HUDEP-2 (cell line): ENCODE measurements around the gene MAN1A1.
"Not testable (repeated sequence)": the region's sequence is repeated elsewhere in the genome, so short reads cannot be mapped to it uniquely, and the experiment has no call there.

Experiments used
- DNase-seq, 76 experiments: peaks; one replicate each; lab custom pipeline; 2025; ENCODE audit not compliant: unreplicated experiment in 76 of 76; lab: John Stamatoyannopoulos, UW

MAN1A1 gene

GRCh38 chr6:119349361-119350201, at the start of gene MAN1A1:
TSS of gene MAN1A1 (minus strand) at chr6:119349761. CDS start at chr6:119349065, 696 bp downstream.
- peak in 74 of 76 experiments; percentile 20 to 94 (median 80) for DNase-seq

- no peak for DNase-seq
Measured at GRCh38 chr6:119395192-119395591, 45.6 kb upstream of the MAN1A1 start.

DNA sequence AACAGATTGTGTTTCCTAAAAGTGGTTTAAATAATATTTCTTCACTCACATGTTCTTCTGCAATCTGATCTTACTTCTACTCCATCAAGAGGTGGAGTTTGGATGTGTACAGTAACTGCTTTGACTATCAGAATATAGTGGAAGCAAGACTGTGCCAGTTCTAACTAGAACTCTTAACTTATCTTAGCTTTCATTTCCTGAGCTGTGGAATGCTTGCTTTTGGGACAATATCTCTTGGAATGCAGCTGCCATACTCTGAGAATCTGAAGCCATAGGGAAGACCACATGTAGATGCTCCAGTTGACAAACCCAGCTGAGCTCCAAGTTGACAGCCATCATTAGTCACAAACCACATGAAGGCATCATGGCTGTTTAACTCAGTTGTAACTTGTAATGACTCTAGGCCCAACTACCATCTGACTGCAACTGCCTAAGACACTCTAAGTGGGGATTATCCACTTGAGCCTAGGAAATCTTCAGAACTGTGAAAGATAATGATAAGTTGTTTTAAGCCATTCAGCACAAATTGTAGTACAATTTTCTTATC, 40.8 kb upstream of the MAN1A1 start:
- DNase-seq: no peak

DNA sequence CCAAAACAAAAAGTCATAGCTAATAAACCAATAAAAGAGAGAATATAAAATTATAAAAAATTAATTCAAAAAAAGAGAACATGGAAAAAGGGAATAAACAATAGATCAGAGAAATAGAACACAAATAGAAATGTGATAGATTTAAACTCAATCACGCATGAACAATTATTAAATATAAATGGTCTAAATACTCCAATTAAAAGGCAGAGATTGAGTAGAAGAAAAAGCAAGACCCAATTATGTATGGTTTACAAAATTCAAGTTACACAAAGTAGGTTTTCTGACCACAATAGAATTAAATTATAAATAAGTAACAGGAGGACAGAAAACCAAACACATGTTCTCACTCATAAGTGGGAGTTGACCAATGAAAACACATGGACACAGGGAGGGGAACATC, 36.4 kb upstream of the MAN1A1 start:
- DNase-seq: no peak

- no peak for DNase-seq
Measured at GRCh38 chr6:119384444-119384843, 34.9 kb upstream of the MAN1A1 start.

DNA sequence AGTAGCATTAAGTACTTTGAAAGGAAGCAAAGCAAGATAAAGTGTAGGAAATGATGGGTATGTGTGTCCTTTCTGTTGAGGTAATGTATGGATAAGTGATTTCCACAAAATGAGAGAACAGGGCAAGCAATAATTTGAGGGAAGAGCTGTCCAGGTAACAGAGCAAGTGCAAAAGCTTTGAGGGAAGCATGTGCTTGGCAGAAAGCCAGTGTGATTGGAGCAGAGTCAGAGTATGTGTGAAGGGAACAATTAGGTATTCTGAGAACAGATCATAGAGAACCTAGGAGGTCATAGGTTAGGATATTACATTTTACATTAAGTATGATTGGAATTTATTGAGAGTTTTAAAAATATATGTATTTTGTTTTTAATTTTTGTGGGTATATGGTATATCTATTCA, 30.2 kb upstream of the MAN1A1 start:
- DNase-seq: peak in 2 of 76 experiments; percentile 4 to 7

GRCh38 chr6:119377043-119377442, 27.5 kb upstream of the MAN1A1 start:
- DNase-seq: not testable (repeated sequence)

DNA sequence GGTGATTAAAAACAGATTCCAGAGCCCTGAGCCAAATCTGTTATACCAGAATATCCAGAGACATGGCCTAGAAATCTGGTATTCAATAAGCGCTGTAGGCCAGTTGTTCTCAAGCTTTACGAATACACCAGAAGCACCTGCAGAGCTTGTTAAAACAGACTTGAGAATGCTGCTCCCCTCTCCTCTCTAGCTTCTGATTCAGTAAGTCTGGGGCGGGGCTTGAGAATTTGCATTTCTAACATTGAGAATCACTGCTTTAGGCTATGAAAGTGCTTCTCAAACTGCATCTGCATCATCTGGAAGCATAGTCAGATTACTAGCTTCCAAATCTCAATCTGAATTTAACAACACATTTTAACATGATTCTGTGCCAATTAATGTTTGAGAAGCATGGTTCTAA, 20.5 kb upstream of the MAN1A1 start:
- DNase-seq: no peak

GRCh38 chr6:119368921-119369320, 19.4 kb upstream of the MAN1A1 start:
- no peak for DNase-seq

- DNase-seq: no peak
Measured at GRCh38 chr6:119361209-119361608, 11.6 kb upstream of the MAN1A1 start.

DNA sequence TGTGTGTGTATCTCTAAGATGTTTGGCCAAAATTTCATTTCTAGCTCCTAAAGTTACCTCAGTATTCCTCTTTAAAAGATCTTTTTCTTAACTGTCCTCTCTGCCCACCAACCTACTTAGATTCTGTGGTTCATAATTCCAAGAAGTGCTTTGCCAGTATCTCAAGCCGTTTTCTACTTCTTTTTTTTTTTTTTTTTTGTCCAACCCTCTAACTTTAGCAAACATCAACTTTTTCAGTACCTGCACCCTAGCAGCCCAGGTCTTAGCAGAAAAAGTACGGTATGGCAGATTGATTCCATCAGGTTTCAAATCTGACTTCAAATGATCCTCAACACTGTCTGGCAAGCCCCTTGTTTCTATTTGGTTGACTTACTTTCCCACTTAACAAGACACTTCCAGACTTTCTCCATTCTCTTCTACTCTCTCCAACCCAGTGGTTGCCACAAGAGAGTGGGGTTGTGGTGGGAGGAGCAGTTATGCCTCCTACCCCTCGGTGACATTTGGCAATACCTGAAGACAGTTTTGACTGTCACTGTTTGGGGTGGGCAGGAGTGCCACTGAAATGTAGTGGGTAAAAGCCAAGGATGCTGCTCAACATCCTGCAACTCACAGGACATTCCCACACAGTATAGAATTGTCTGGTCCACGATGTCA, 10.8 kb upstream of the MAN1A1 start:
- DNase-seq: no peak

GRCh38 chr6:119355890-119356289, 6.3 kb upstream of the MAN1A1 start:
- DNase-seq: no peak

DNA sequence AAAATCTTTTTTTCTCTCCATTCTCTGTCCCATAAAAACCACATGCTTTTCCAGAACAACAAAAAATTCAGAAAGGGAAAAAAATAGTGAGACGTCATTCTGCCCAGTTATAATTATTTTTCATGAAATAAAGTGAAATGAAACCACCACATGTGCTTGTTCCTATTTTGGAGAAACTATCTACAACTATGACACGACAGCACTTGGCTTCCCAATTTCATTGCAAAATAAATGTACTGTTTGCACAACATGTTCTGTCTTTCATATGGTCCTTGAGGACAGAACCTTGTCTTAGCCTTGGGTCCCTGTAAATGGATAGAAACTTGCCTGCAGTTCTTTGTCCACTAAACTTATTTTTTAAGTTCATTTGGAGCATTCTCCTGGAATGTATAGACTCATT, 5.6 kb upstream of the MAN1A1 start:
- no peak for DNase-seq

DNA sequence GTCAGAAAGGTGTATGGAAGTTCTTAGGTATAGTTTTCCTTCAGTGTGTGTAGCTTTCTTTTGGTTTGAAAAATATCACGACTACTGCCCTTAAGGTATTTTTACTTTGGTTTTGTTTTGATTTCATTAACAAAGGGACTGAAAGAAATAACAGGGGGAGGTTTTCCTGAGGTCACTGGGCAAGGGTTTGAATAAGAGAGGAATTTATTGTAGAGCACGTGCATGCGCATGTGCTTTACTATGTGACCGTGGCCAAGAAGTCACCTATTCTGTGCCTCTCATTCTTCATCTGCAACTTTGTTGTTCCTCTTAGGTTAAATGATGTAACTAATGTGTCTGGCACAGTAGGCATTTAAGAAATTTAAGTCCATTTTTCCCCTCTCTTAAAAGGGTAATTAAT, 4.1 kb upstream of the MAN1A1 start:
- no peak for DNase-seq

GRCh38 chr6:119352001-119352400, 2.4 kb upstream of the MAN1A1 start:
- DNase-seq: no peak

DNA sequence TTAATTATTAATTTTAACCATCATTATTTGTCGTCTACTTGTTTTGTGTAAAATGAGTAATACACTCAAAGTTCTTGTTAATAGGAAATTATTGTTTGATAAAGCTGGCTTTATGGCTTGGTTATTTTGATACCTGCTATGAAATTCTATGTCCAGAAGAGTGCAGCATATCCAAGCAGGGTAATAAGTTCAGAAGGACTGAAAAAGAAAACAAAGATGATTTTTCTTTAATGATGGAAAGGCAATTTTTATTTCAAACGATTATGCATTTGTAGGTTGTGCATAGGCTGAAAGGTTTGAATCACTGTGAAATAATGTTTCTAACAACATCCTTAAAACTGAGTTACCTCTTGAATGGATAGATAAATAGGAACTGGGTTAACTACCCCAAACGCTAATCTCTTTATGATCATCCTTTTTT, 1.4 kb upstream of the MAN1A1 start:
- peak in 11 of 76 experiments; percentile 16 to 57 (median 30) for DNase-seq

DNA sequence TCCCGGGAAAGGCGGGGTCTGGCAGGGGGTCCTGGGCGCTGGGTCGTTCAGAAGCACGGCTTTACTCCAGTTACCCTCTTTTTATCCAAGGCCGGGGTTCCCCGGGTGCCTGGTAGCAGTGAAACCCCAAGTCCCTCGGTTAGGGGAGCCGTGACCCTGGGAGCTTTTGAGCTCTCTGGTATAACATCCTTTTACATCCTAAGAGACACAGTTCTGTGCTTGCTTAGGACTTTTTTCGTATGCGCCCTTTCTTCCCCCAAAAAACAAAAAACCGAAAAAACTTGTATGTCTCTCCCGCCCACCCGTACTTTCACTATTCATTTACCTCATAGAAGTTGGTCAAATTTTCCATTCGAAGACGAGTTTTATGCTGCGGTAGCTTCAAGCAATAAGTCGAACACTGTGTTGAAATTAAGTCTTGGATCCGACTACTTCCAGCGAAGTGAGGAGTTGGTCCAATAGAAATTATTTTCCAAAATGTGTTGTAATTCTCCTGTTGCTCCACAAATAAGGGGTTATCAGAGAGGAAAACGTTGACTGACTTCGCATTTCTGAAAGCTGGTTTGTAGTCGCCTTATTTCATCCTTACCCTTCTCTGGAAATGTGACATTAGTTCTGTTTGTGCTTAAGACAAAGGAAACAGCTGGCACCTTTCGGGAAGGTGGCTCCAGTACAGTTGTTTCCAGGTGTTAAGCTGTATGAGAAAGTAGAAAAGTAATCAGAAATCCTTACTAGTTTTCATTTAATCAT, 816 bp upstream of the MAN1A1 start:
- DNase-seq: peak in 15 of 76 experiments; percentile 22 to 60 (median 39)

DNA sequence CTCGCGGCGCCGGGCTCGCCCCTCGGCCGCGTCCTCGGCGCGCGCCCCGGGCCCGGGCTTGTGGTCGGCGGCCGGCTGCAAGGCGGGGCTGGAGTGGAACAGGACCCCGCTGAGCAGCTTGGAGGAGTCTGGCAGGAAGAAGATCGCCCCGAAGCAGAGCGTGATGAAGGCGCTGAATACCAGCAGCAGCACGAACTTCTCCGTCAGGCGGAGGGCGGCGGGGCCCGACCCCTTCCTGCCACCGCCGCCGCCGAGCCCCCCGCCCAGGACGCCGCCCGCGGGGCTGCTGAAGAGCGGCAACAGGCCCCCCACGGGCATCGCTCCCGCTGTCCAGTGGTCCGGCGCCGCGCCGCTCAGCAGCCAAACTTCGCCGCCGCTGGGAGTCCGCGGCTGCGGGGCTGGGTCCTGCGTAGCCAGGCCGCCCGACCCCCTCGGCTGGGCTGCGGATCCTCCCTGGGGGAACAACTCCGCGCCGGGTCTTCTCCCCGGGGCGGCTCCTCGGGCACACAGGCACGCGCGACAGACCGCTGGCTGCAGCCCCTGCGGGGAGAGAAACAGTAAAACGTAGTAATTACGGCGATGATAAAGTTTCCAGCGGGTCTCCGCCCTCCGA, 707 bp downstream of the MAN1A1 start:
- DNase-seq: peak in 9 of 76 experiments; percentile 22 to 58 (median 43)

GRCh38 chr6:119348096-119348747, 1.3 kb downstream of the MAN1A1 start:
- DNase-seq: peak in 23 of 76 experiments; percentile 4 to 58 (median 25)
